ENCODE data around the gene ZNF783.
"Not testable (repeated sequence)": the region's sequence is repeated elsewhere in the genome, so short reads cannot be mapped to it uniquely, and the experiment has no call there.

The ZNF783 gene

GRCh38 chr7:149226840-149227494 lies 35.0 kb upstream of the ZNF783 start:
- H3K4me1 ChIP-seq (ENCODE audit: control insufficient read depth, insufficient read depth, low read length), result no peaks in the 10 kb centered on the region
- H3K4me3 ChIP-seq (ENCODE audit: low read length), result no peak overlapping the region
- H3K9ac ChIP-seq (ENCODE audit: low read length), result no peak overlapping the region
- no peaks in the 10 kb centered on the region for H3K36me3 ChIP-seq (ENCODE audit: control insufficient read depth, insufficient read depth, low read length)
- no peaks in the 10 kb centered on the region for H3K27me3 ChIP-seq (ENCODE audit: control insufficient read depth, insufficient read depth, low read length)
- H3K9me3 ChIP-seq (ENCODE audit: control insufficient read depth, low read length), result no peaks in the 10 kb centered on the region

- no peaks in the 10 kb centered on the region for H3K27me3 ChIP-seq (ENCODE audit: control insufficient read depth, insufficient read depth, low read length)
- H3K36me3 ChIP-seq (ENCODE audit: control insufficient read depth, insufficient read depth, low read length), result no peaks in the 10 kb centered on the region
- no peak overlapping the region for H3K9ac ChIP-seq (ENCODE audit: low read length)
- H3K4me3 ChIP-seq (ENCODE audit: low read length), result no peak overlapping the region
- H3K9me3 ChIP-seq (ENCODE audit: control insufficient read depth, low read length), result no peaks in the 10 kb centered on the region
- H3K4me1 ChIP-seq (ENCODE audit: control insufficient read depth, insufficient read depth, low read length), result no peaks in the 10 kb centered on the region
Observed at GRCh38 chr7:149228831-149229471, 33.0 kb upstream of the ZNF783 start.

GRCh38 chr7:149229526-149229925 lies 32.5 kb upstream of the ZNF783 start:
- no peak overlapping the region for H3K9ac ChIP-seq (ENCODE audit: low read length)
- H3K4me3 ChIP-seq (ENCODE audit: low read length), result no peak overlapping the region
- H3K27me3 ChIP-seq (ENCODE audit: control insufficient read depth, insufficient read depth, low read length), result no peaks in the 10 kb centered on the region
- H3K9me3 ChIP-seq (ENCODE audit: control insufficient read depth, low read length), result no peaks in the 10 kb centered on the region
- no peaks in the 10 kb centered on the region for H3K4me1 ChIP-seq (ENCODE audit: control insufficient read depth, insufficient read depth, low read length)
- no peaks in the 10 kb centered on the region for H3K36me3 ChIP-seq (ENCODE audit: control insufficient read depth, insufficient read depth, low read length)

GRCh38 chr7:149232362-149232761 lies 29.6 kb upstream of the ZNF783 start:
- H3K36me3 ChIP-seq (ENCODE audit: control insufficient read depth, insufficient read depth, low read length), result no peaks in the 10 kb centered on the region
- no peaks in the 10 kb centered on the region for H3K9me3 ChIP-seq (ENCODE audit: control insufficient read depth, low read length)
- H3K4me1 ChIP-seq (ENCODE audit: control insufficient read depth, insufficient read depth, low read length), result no peaks in the 10 kb centered on the region
- H3K27me3 ChIP-seq (ENCODE audit: control insufficient read depth, insufficient read depth, low read length), result no peaks in the 10 kb centered on the region
- no peak overlapping the region for H3K9ac ChIP-seq (ENCODE audit: low read length)
- H3K4me3 ChIP-seq (ENCODE audit: low read length), result no peak overlapping the region

GRCh38 chr7:149233655-149234204 lies 28.3 kb upstream of the ZNF783 start:
- H3K36me3 ChIP-seq (ENCODE audit: control insufficient read depth, insufficient read depth, low read length); H3K4me3 ChIP-seq (ENCODE audit: low read length); H3K9ac ChIP-seq (ENCODE audit: low read length); H3K9me3 ChIP-seq (ENCODE audit: control insufficient read depth, low read length); H3K27me3 ChIP-seq (ENCODE audit: control insufficient read depth, insufficient read depth, low read length); H3K4me1 ChIP-seq (ENCODE audit: control insufficient read depth, insufficient read depth, low read length): not testable (repeated sequence)

- Histone ChIP-seq H3K4me3 (ENCODE audit: low read length) (no peak overlapping the region), H3K36me3 (ENCODE audit: control insufficient read depth, insufficient read depth, low read length) (no peaks in the 10 kb centered on the region), H3K9me3 (ENCODE audit: control insufficient read depth, low read length) (no peaks in the 10 kb centered on the region), H3K4me1 (ENCODE audit: control insufficient read depth, insufficient read depth, low read length) (peaks cover 13% of the 10 kb centered on the region), H3K27me3 (ENCODE audit: control insufficient read depth, insufficient read depth, low read length) (no peaks in the 10 kb centered on the region), H3K9ac (ENCODE audit: low read length) (no peak overlapping the region)
Observed at GRCh38 chr7:149237502-149237901, 24.5 kb upstream of the ZNF783 start.

GRCh38 chr7:149238051-149238450 lies 23.9 kb upstream of the ZNF783 start:
- no peak overlapping the region for H3K4me3 ChIP-seq (ENCODE audit: low read length)
- H3K27me3 ChIP-seq (ENCODE audit: control insufficient read depth, insufficient read depth, low read length), result no peaks in the 10 kb centered on the region
- no peaks in the 10 kb centered on the region for H3K9me3 ChIP-seq (ENCODE audit: control insufficient read depth, low read length)
- peaks cover 13% of the 10 kb centered on the region for H3K4me1 ChIP-seq (ENCODE audit: control insufficient read depth, insufficient read depth, low read length)
- no peak overlapping the region for H3K9ac ChIP-seq (ENCODE audit: low read length)
- H3K36me3 ChIP-seq (ENCODE audit: control insufficient read depth, insufficient read depth, low read length), result no peaks in the 10 kb centered on the region

- Histone ChIP-seq H3K27me3 (ENCODE audit: control insufficient read depth, insufficient read depth, low read length) (no peaks in the 10 kb centered on the region), H3K36me3 (ENCODE audit: control insufficient read depth, insufficient read depth, low read length) (no peaks in the 10 kb centered on the region), H3K4me3 (ENCODE audit: low read length) (peak within 1 kb of the TSS; percentile 96), H3K9ac (ENCODE audit: low read length) (peak within 1 kb of the TSS; percentile 93), H3K9me3 (ENCODE audit: control insufficient read depth, low read length) (no peaks in the 10 kb centered on the region), H3K4me1 (ENCODE audit: control insufficient read depth, insufficient read depth, low read length) (peaks cover 13% of the 10 kb centered on the region)
Observed at GRCh38 chr7:149239345-149240143, 22.5 kb upstream of the ZNF783 start, which contains the start of gene ZNF212. TSS of gene ZNF212 (plus strand) at chr7:149239651. CDS start at chr7:149239779, 128 bp downstream.

GRCh38 chr7:149240637-149241036 lies 21.4 kb upstream of the ZNF783 start:
- peaks cover 13% of the 10 kb centered on the region for H3K4me1 ChIP-seq (ENCODE audit: control insufficient read depth, insufficient read depth, low read length)
- H3K36me3 ChIP-seq (ENCODE audit: control insufficient read depth, insufficient read depth, low read length), result no peaks in the 10 kb centered on the region
- peak overlapping the region; percentile 96 for H3K4me3 ChIP-seq (ENCODE audit: low read length)
- no peaks in the 10 kb centered on the region for H3K27me3 ChIP-seq (ENCODE audit: control insufficient read depth, insufficient read depth, low read length)
- peak overlapping the region; percentile 93 for H3K9ac ChIP-seq (ENCODE audit: low read length)
- no peaks in the 10 kb centered on the region for H3K9me3 ChIP-seq (ENCODE audit: control insufficient read depth, low read length)

- no peaks in the 10 kb centered on the region for H3K36me3 ChIP-seq (ENCODE audit: control insufficient read depth, insufficient read depth, low read length)
- no peak overlapping the region for H3K9ac ChIP-seq (ENCODE audit: low read length)
- H3K4me1 ChIP-seq (ENCODE audit: control insufficient read depth, insufficient read depth, low read length), result peaks cover 13% of the 10 kb centered on the region
- H3K4me3 ChIP-seq (ENCODE audit: low read length), result no peak overlapping the region
- H3K9me3 ChIP-seq (ENCODE audit: control insufficient read depth, low read length), result no peaks in the 10 kb centered on the region
- no peaks in the 10 kb centered on the region for H3K27me3 ChIP-seq (ENCODE audit: control insufficient read depth, insufficient read depth, low read length)
Observed at GRCh38 chr7:149241696-149242095, 20.3 kb upstream of the ZNF783 start.

GRCh38 chr7:149245244-149245643 lies 16.8 kb upstream of the ZNF783 start:
- Histone ChIP-seq H3K9me3 (ENCODE audit: control insufficient read depth, low read length) (no peaks in the 10 kb centered on the region), H3K27me3 (ENCODE audit: control insufficient read depth, insufficient read depth, low read length) (no peaks in the 10 kb centered on the region), H3K4me1 (ENCODE audit: control insufficient read depth, insufficient read depth, low read length) (peaks cover 9% of the 10 kb centered on the region), H3K9ac (ENCODE audit: low read length) (no peak overlapping the region), H3K4me3 (ENCODE audit: low read length) (no peak overlapping the region), H3K36me3 (ENCODE audit: control insufficient read depth, insufficient read depth, low read length) (no peaks in the 10 kb centered on the region)

- Histone ChIP-seq H3K9ac (ENCODE audit: low read length) (no peak overlapping the region), H3K9me3 (ENCODE audit: control insufficient read depth, low read length) (no peaks in the 10 kb centered on the region), H3K4me3 (ENCODE audit: low read length) (no peak overlapping the region), H3K27me3 (ENCODE audit: control insufficient read depth, insufficient read depth, low read length) (no peaks in the 10 kb centered on the region), H3K36me3 (ENCODE audit: control insufficient read depth, insufficient read depth, low read length) (no peaks in the 10 kb centered on the region), H3K4me1 (ENCODE audit: control insufficient read depth, insufficient read depth, low read length) (peaks cover 4% of the 10 kb centered on the region)
Observed at GRCh38 chr7:149245744-149246143, 16.3 kb upstream of the ZNF783 start.
